Sigmoid colon (tissue), 7 donors: ENCODE data around the gene ZDHHC12. TPM values are rescaled to one million over a fixed set of nuclear protein-coding genes. Genes with fewer than 3 reads are reported as not detected.
"Not testable (repeated sequence)": the region's sequence is repeated elsewhere in the genome, so short reads cannot be mapped to it uniquely, and the experiment has no call there.

Experiments used
- DNase-seq: peaks from one replicate; pipeline ENCODE4 v3.0.0-alpha.2; 2019
- H3K27ac ChIP-seq, 4 donors: fragments of 200-600 bp; sonication (generic); one replicate each; pipeline ENCODE4 v1.5.1; 2016 to 2019; ENCODE audit warnings: mild to moderate bottlenecking in 1 of 4
- H3K27me3 ChIP-seq, 3 donors: fragments of 200-600 bp; sonication (generic); one replicate each; pipeline ENCODE4 v1.5.1; 2019; ENCODE audit warnings: mild to moderate bottlenecking in 1 of 3
- H3K36me3 ChIP-seq, 4 donors: fragments of 200-600 bp; sonication (generic); one replicate each; pipeline ENCODE4 v1.5.1; 2016 to 2019
- H3K4me1 ChIP-seq, 4 donors: fragments of 200-600 bp; sonication (generic); one replicate each; pipeline ENCODE4 v1.5.1; 2017 to 2019
- H3K4me3 ChIP-seq, 4 donors: fragments of 200-600 bp; sonication (generic); one replicate each; pipeline ENCODE4 v1.5.1; 2017 to 2019; ENCODE audit warnings: mild to moderate bottlenecking in 2 of 4, moderate library complexity in 1 of 4
- H3K9me3 ChIP-seq, 4 donors: fragments of 200-600 bp in 3 of 4; sonication (generic) in 3 of 4; one replicate each; pipeline versions ENCODE4 v1.5.1 to v1.6.1; 2013 to 2019
- EP300 ChIP-seq, 4 donors: sonication (generic); formaldehyde crosslinking; IDR thresholded peaks; one replicate each; pipeline ENCODE4 v1.6.1; 2017; ENCODE audit warnings: antibody characterized with exemption in 4 of 4
- POLR2A ChIP-seq, 2 donors: fragments of 450-650 bp; IDR thresholded peaks; one replicate each; pipeline ENCODE4 v1.6.1; 2016; ENCODE audit warnings: antibody characterized with exemption in 2 of 2, mild to moderate bottlenecking in 2 of 2, moderate library complexity in 2 of 2
- POLR2AphosphoS5 ChIP-seq, 4 donors: sonication (generic); formaldehyde crosslinking; IDR thresholded peaks; one replicate each; pipeline ENCODE4 v1.6.1; 2017; ENCODE audit warnings: antibody characterized with exemption in 4 of 4
- WGBS, 2 donors: extraction: QIAGEN DNeasy Blood & Tissue Kit; methylation state at CpG; one replicate each; pipeline ENCODE4 v1.1.7; 2013; 5-methylcytosine and 5-hydroxymethylcytosine counted together
- intact Hi-C: fragments of 100-400 bp; cut with DNase I; formaldehyde crosslinking; loops from one replicate; pipeline ENCODE4 v1.15.1; 2023
- polyA plus RNA-seq, 3 donors: library from polyadenylated mRNA; stranded (reverse); fragments of 200-250 nt; gene quantifications; one replicate each; pipeline ENCODE4 v1.2.3, GENCODE V29; 2013
- total RNA-seq, 4 donors: library from RNA; depleted of rRNA; stranded (reverse); fragments of >200 nt; gene quantifications; one replicate each; pipeline ENCODE4 v1.1.0, GENCODE V29; 2016
- TF ChIP-seq, protein P1 (sequence below), 4 experiments: fragments of 450-650 bp in 3 of 4; fragments of 200-600 bp in 1 of 4; IDR thresholded peaks; one replicate each; pipeline ENCODE4 v1.5.1; 2016 to 2019; ENCODE audit warnings: antibody characterized with exemption in 4 of 4, mild to moderate bottlenecking in 3 of 4, moderate library complexity in 2 of 4
- donor health status: healthy with polysubstance abuse.
- donor health status: Bipolar disorder and iron deficiency.
- donor health status: healthy.

The ZDHHC12 gene
- total and polyA plus RNA-seq, 7 donors = 13.3 to 123 (median 46.2) TPM

DNA sequence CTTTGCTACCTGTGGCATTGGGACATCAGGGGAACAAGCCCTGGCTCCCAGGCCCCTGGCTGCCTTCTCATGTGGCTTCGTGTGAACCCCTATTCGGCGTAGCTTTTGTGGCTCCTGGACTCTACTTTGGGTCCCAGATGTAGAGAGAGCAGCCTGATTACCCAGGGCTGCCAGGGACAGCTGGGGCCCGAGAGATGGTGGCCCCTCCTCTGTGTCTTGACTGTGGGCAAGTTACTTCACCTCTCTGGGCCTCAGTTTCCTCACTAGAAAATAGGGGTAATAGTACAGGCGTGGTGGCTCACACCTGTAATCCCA is 19.6 kb downstream of the ZDHHC12 start:
- intact Hi-C loops = loop anchor here (5.0 kb wide), 3 partner anchors 47 to 147 kb away; partner anchors contain the start of genes DYNC2I2 and TBC1D13
- 91 to 94% methylated on average over 5 of the region's 5 CpGs for WGBS, 2 donors
- Histone ChIP-seq H3K27me3 (no peaks in the 10 kb centered on the region), H3K9me3 (no peaks in the 10 kb centered on the region), H3K4me1 (peaks cover 0 to 19% (median 11%) of the 10 kb centered on the region in 4 donors), H3K27ac (peak overlapping the region in 3 of 4 donors; percentile 74 to 84 (median 78)), H3K4me3 (no peak overlapping the region), H3K36me3 (no peaks in the 10 kb centered on the region)
- TF ChIP-seq POLR2AphosphoS5 (IDR thresholded peaks at IDR 0.05) (no peak), EP300 (IDR thresholded peaks at IDR 0.05) (no peak)
- peak; percentile 46 for DNase-seq

DNA sequence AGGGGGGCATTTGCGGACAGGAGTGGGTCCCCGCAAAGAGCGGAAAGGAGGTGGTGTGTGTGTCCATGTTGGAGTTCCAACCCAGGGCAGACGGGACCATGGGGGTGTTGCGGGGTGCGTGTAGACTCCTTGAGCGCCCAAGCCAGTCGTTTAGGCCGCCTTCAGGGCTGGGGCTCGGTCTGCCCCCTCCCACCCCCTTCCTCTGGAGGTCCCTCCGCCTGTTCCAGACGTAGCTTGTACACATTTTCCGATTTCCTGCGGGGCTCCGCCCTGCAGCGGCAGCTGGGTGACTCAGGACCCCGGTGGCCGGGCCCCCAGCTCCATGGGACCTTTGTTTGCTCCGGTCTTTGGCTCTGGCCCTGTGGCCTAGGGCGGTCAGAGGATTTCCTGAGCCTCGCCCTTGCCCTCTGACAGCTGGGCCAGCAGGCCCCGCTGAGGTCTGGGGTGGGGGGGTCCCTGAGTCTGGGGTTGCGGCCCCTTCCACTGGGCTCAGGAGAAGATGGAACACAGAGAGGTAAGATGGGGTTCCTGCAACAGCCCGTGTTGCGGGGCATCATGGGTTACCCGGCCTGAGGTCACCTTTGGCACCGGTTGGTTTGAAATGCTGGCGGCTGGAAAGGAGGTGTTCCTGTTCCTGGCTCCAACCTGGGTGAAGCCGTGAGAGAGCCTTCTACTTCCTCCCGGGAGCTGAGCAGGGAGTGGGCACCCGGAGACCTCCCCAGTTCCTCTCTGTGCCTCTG is 20.1 kb downstream of the ZDHHC12 start:
- peaks cover 0 to 19% (median 11%) of the 10 kb centered on the region in 4 donors for H3K4me1 ChIP-seq
- peak; percentile 68 for DNase-seq
- intact Hi-C loops = loop anchor here (5.0 kb wide), 3 partner anchors 46 to 146 kb away; partner anchors contain the start of genes DYNC2I2 and TBC1D13
- no peaks in the 10 kb centered on the region for H3K9me3 ChIP-seq
- TF ChIP-seq POLR2AphosphoS5 (IDR thresholded peaks at IDR 0.05) = no peak
- TF ChIP-seq, protein P1, sequence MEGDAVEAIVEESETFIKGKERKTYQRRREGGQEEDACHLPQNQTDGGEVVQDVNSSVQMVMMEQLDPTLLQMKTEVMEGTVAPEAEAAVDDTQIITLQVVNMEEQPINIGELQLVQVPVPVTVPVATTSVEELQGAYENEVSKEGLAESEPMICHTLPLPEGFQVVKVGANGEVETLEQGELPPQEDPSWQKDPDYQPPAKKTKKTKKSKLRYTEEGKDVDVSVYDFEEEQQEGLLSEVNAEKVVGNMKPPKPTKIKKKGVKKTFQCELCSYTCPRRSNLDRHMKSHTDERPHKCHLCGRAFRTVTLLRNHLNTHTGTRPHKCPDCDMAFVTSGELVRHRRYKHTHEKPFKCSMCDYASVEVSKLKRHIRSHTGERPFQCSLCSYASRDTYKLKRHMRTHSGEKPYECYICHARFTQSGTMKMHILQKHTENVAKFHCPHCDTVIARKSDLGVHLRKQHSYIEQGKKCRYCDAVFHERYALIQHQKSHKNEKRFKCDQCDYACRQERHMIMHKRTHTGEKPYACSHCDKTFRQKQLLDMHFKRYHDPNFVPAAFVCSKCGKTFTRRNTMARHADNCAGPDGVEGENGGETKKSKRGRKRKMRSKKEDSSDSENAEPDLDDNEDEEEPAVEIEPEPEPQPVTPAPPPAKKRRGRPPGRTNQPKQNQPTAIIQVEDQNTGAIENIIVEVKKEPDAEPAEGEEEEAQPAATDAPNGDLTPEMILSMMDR (IDR thresholded peaks at IDR 0.05) = no peak
- TF ChIP-seq EP300 (IDR thresholded peaks at IDR 0.05) = no peak
- TF ChIP-seq POLR2A (IDR thresholded peaks at IDR 0.05) = no peak
- no peaks in the 10 kb centered on the region for H3K27me3 ChIP-seq
- peak overlapping the region; percentile 69 to 84 (median 76) for H3K27ac ChIP-seq
- WGBS, 2 donors = 84% methylated on average over 31 of the region's 31 CpGs
- H3K36me3 ChIP-seq = no peaks in the 10 kb centered on the region
- H3K4me3 ChIP-seq = peak overlapping the region; percentile 65 to 82 (median 76)

- intact Hi-C loops = loop anchor here (5.0 kb wide), 3 partner anchors 46 to 146 kb away; partner anchors contain the start of genes DYNC2I2 and TBC1D13
- H3K4me3 ChIP-seq = peak overlapping the region; percentile 65 to 82 (median 76)
- H3K36me3 ChIP-seq = no peaks in the 10 kb centered on the region
- TF ChIP-seq POLR2A (IDR thresholded peaks at IDR 0.05) (no peak), EP300 (IDR thresholded peaks at IDR 0.05) (no peak), POLR2AphosphoS5 (IDR thresholded peaks at IDR 0.05) (no peak)
- peak; percentile 71 for DNase-seq
- H3K27ac ChIP-seq = peak overlapping the region; percentile 69 to 84 (median 76)
- WGBS, 2 donors = 6 to 7% methylated on average over 55 of the region's 55 CpGs
- H3K4me1 ChIP-seq = peaks cover 0 to 19% (median 11%) of the 10 kb centered on the region in 4 donors
- no peaks in the 10 kb centered on the region for H3K27me3 ChIP-seq
- H3K9me3 ChIP-seq = no peaks in the 10 kb centered on the region
Measured at GRCh38 chr9:128702949-128703615, 20.8 kb downstream of the ZDHHC12 start.

- peak; percentile 91 for DNase-seq
- peak within 1 kb of the TSS; percentile 65 to 82 (median 76) for H3K4me3 ChIP-seq
- no peaks in the 10 kb centered on the region for H3K9me3 ChIP-seq
- no peaks in the 10 kb centered on the region for H3K36me3 ChIP-seq
- peak within 1 kb of the TSS; percentile 69 to 84 (median 76) for H3K27ac ChIP-seq
- no peaks in the 10 kb centered on the region for H3K27me3 ChIP-seq
- 0% methylated on average over 65 of the region's 65 CpGs for WGBS, 2 donors
- TF ChIP-seq POLR2A (IDR thresholded peaks at IDR 0.05) = no peak
- no peak for TF ChIP-seq EP300 (IDR thresholded peaks at IDR 0.05)
- TF ChIP-seq, protein P1 (IDR thresholded peaks at IDR 0.05) = peak; percentile 69 to 92 (median 76)
- peak in 1 of 4 donors; percentile 38 for TF ChIP-seq POLR2AphosphoS5 (IDR thresholded peaks at IDR 0.05)
- intact Hi-C loops = loop anchor here (5.0 kb wide), 3 partner anchors 45 to 145 kb away; partner anchors contain the start of genes DYNC2I2 and TBC1D13
- H3K4me1 ChIP-seq = peaks cover 0 to 19% (median 13%) of the 10 kb centered on the region in 4 donors
Measured at GRCh38 chr9:128702445-128702948, 21.4 kb downstream of the ZDHHC12 start, which contains the start of gene PKN3. TSS of gene PKN3 (plus strand) at chr9:128702503. CDS start at chr9:128702916, 413 bp downstream.

- DNase-seq = peak; percentile 58
- H3K4me3 ChIP-seq = no peak overlapping the region
- peaks cover 0 to 19% (median 13%) of the 10 kb centered on the region in 4 donors for H3K4me1 ChIP-seq
- H3K27ac ChIP-seq = no peak overlapping the region
- TF ChIP-seq, protein P1 (IDR thresholded peaks at IDR 0.05) = no peak
- TF ChIP-seq EP300 (IDR thresholded peaks at IDR 0.05) (no peak), POLR2AphosphoS5 (IDR thresholded peaks at IDR 0.05) (no peak), POLR2A (IDR thresholded peaks at IDR 0.05) (no peak)
- no peaks in the 10 kb centered on the region for H3K9me3 ChIP-seq
- 79 to 81% methylated on average over 10 of the region's 10 CpGs for WGBS, 2 donors
- intact Hi-C loops = loop anchor here (5.0 kb wide), 3 partner anchors 44 to 144 kb away; partner anchors contain the start of genes DYNC2I2 and TBC1D13
- H3K36me3 ChIP-seq = peaks cover 0 to 7% (median 0%) of the 10 kb centered on the region in 4 donors
- H3K27me3 ChIP-seq = no peaks in the 10 kb centered on the region
Measured at GRCh38 chr9:128701227-128701854, 22.6 kb downstream of the ZDHHC12 start.

GRCh38 chr9:128699096-128699795 is 24.7 kb downstream of the ZDHHC12 start:
- DNase-seq = peak; percentile 46
- H3K27ac ChIP-seq, H3K4me3 ChIP-seq, H3K27me3 ChIP-seq, H3K9me3 ChIP-seq, intact Hi-C loops: not testable (repeated sequence)
- Histone ChIP-seq H3K4me1 (peaks cover 0 to 19% (median 13%) of the 10 kb centered on the region in 4 donors), H3K36me3 (peaks cover 3 to 28% (median 7%) of the 10 kb centered on the region in 4 donors)
- WGBS, 2 donors = 82 to 92% methylated on average over 30 of the region's 30 CpGs
